ENCODE measurements around the gene SNPH. TPM values are rescaled to one million over a fixed set of nuclear protein-coding genes. Genes with fewer than 3 reads are reported as not detected.

SNPH gene
- polyA plus RNA-seq, 2 of the 4 experiments (the other 2 are of a cell fraction), result 1.1 to 5.2 TPM

DNA sequence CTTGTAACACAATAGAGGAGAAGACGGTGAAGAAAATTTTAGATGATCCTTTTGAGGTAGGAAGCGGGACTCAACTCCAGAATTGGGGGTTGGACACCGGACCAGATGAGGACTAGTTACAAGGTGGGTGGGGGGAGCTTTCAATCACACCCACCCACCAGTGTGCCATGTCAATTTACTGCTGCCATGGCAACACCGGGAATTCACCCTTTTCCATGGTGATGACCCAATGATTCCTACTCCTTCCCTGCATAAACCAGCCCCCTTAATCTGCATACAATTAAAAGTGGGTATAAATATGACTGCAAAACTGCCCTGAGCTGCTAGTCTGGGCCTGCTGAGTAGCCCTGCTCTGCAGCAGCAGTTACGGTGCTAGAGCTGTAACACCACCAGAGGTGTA, 25.5 kb upstream of the SNPH start:
- DNase-seq (ENCODE audit: low read depth in 1 of 2, low spot score in 1 of 2) (no peak), FAIRE-seq (no peak), ATAC-seq (no peak)
- ChIA-PET POLR2A (no interaction called here), CTCF (interaction anchor here (1.5 to 3.0 kb wide), 3 partner anchors 14 to 263 kb away, joined by 4 to 15 read pairs (median 7); partner anchors contain the start of gene RAD21L1)
- Histone ChIP-seq H3K9me3 (no peaks in the 10 kb centered on the region), H3K4me1 (peaks cover 5% of the 10 kb centered on the region; the same call in 1 of the 3 replicates), H3K4me3 (no peak overlapping the region), H3K27ac (no peak overlapping the region), H3K4me2 (no peak overlapping the region)
- TF ChIP-seq SMC3 (IDR thresholded peaks at IDR 0.05) (no peak), EP300 (IDR thresholded peaks at IDR 0.05) (no peak), ZSCAN20 (CRISPR knock-in tag; IDR thresholded peaks at IDR 0.05) (no peak), HOXB13 (CRISPR knock-in tag; IDR thresholded peaks at IDR 0.05; ENCODE audit: low read depth) (no peak), FOSL2 (IDR thresholded peaks at IDR 0.05) (no peak), FOSL2 (CRISPR knock-in tag; IDR thresholded peaks at IDR 0.05) (no peak), MYC (IDR thresholded peaks at IDR 0.05; ENCODE audit: borderline replicate concordance, low read length) (no peak), POLR2AphosphoS2 (conservative IDR thresholded peaks at IDR 0.05; ENCODE audit: low read length) (no peak)
- 72% methylated on average over 5 of the region's 5 CpGs for WGBS (ENCODE audit: missing lambda C conversion rate)

DNA sequence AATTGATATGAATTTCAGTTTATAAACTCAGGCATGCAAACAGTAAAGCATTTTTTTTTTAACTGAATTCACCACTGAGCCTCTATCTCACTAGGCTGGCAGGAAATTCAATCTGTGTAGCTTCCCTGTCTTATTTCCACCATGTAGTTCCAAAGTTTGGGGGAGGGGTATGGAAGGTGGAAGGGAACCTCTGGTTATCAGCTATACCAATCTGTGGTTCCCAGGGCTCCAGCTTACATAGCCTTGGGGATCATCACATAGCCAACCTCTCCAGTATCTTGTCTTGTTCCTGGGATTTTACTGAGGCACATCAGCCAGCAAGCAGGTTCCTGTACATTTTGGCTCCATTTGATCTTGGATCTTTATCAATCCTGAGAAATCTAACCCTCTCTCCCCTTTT, 24.6 kb upstream of the SNPH start:
- FAIRE-seq, result peak; percentile 49

More for the DNA sequence above, 24.6 kb upstream of the SNPH start:
- CTCF ChIA-PET, result interaction anchor here (1.4 to 3.0 kb wide), 5 partner anchors 15 to 42 kb away, joined by 3 to 15 read pairs (median 4); partner anchors contain the start of gene RAD21L1
- no peaks in the 10 kb centered on the region for H3K9me3 ChIP-seq
- peaks cover 5% of the 10 kb centered on the region; the same call in 1 of the 3 replicates for H3K4me1 ChIP-seq
- DNase-seq (ENCODE audit: low read depth in 1 of 2, low spot score in 1 of 2), result no peak
- no peak overlapping the region for H3K27ac ChIP-seq
- H3K4me3 ChIP-seq, result no peak overlapping the region
- POLR2A ChIA-PET, result interaction anchor here (0.7 kb wide), 1 partner anchor 11 kb away, joined by 3 read pairs; no protein-coding TSS in a partner anchor
- no peak overlapping the region for H3K4me2 ChIP-seq
- TF ChIP-seq EP300 (IDR thresholded peaks at IDR 0.05) (no peak), EHF (CRISPR knock-in tag; IDR thresholded peaks at IDR 0.05) (no peak), KDM5A (IDR thresholded peaks at IDR 0.05) (no peak), RAD21 (conservative IDR thresholded peaks at IDR 0.05 in 1 of 2, IDR thresholded peaks at IDR 0.05 in 1 of 2) (no peak), HOXA7 (CRISPR knock-in tag; IDR thresholded peaks at IDR 0.05) (no peak), NPAS2 (CRISPR knock-in tag; IDR thresholded peaks at IDR 0.05; ENCODE audit: borderline replicate concordance) (no peak), RNF2 (IDR thresholded peaks at IDR 0.05; ENCODE audit: borderline replicate concordance, low read depth) (no peak), GATA3 (IDR thresholded peaks at IDR 0.05; ENCODE audit: borderline replicate concordance) (no peak), JUNB (IDR thresholded peaks at IDR 0.05) (no peak), FOXS1 (CRISPR knock-in tag; IDR thresholded peaks at IDR 0.05) (no peak), HOXB13 (CRISPR knock-in tag; IDR thresholded peaks at IDR 0.05; ENCODE audit: low read depth) (no peak), NR3C1 (IDR thresholded peaks at IDR 0.05) (no peak), FOSL2 (IDR thresholded peaks at IDR 0.05) (no peak), FOSL2 (CRISPR knock-in tag; IDR thresholded peaks at IDR 0.05) (no peak), MAFK (IDR thresholded peaks at IDR 0.05; ENCODE audit: partially characterized antibody) (no peak)
- TF ChIP-seq, protein P1, sequence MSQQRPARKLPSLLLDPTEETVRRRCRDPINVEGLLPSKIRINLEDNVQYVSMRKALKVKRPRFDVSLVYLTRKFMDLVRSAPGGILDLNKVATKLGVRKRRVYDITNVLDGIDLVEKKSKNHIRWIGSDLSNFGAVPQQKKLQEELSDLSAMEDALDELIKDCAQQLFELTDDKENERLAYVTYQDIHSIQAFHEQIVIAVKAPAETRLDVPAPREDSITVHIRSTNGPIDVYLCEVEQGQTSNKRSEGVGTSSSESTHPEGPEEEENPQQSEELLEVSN (IDR thresholded peaks at IDR 0.05; ENCODE audit: borderline replicate concordance, low read depth), result no peak
- TF ChIP-seq, protein P2, sequence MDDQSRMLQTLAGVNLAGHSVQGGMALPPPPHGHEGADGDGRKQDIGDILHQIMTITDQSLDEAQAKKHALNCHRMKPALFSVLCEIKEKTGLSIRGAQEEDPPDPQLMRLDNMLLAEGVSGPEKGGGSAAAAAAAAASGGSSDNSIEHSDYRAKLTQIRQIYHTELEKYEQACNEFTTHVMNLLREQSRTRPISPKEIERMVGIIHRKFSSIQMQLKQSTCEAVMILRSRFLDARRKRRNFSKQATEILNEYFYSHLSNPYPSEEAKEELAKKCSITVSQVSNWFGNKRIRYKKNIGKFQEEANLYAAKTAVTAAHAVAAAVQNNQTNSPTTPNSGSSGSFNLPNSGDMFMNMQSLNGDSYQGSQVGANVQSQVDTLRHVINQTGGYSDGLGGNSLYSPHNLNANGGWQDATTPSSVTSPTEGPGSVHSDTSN (IDR thresholded peaks at IDR 0.05), result no peak
- TF ChIP-seq, protein P3, sequence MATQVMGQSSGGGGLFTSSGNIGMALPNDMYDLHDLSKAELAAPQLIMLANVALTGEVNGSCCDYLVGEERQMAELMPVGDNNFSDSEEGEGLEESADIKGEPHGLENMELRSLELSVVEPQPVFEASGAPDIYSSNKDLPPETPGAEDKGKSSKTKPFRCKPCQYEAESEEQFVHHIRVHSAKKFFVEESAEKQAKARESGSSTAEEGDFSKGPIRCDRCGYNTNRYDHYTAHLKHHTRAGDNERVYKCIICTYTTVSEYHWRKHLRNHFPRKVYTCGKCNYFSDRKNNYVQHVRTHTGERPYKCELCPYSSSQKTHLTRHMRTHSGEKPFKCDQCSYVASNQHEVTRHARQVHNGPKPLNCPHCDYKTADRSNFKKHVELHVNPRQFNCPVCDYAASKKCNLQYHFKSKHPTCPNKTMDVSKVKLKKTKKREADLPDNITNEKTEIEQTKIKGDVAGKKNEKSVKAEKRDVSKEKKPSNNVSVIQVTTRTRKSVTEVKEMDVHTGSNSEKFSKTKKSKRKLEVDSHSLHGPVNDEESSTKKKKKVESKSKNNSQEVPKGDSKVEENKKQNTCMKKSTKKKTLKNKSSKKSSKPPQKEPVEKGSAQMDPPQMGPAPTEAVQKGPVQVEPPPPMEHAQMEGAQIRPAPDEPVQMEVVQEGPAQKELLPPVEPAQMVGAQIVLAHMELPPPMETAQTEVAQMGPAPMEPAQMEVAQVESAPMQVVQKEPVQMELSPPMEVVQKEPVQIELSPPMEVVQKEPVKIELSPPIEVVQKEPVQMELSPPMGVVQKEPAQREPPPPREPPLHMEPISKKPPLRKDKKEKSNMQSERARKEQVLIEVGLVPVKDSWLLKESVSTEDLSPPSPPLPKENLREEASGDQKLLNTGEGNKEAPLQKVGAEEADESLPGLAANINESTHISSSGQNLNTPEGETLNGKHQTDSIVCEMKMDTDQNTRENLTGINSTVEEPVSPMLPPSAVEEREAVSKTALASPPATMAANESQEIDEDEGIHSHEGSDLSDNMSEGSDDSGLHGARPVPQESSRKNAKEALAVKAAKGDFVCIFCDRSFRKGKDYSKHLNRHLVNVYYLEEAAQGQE (IDR thresholded peaks at IDR 0.05), result no peak
- TF ChIP-seq, protein P4, sequence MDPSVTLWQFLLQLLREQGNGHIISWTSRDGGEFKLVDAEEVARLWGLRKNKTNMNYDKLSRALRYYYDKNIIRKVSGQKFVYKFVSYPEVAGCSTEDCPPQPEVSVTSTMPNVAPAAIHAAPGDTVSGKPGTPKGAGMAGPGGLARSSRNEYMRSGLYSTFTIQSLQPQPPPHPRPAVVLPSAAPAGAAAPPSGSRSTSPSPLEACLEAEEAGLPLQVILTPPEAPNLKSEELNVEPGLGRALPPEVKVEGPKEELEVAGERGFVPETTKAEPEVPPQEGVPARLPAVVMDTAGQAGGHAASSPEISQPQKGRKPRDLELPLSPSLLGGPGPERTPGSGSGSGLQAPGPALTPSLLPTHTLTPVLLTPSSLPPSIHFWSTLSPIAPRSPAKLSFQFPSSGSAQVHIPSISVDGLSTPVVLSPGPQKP (IDR thresholded peaks at IDR 0.05; ENCODE audit: low read depth, low read length), result no peak
- ATAC-seq, result no peak
